Mammary microvascular endothelial cell (primary cell): ENCODE results near the gene OR6N2. TPM values are rescaled to one million over a fixed set of nuclear protein-coding genes. Genes with fewer than 3 reads are reported as not detected.

ENCODE experiments used
- total RNA-seq: library from RNA; depleted of rRNA; stranded (reverse); fragments of >200 nt; gene quantifications from 2 replicates; pipeline ENCODE4 v1.2.3, GENCODE V29; 2015

Gene OR6N2
- total RNA-seq: not detected in 2 replicates

DNA sequence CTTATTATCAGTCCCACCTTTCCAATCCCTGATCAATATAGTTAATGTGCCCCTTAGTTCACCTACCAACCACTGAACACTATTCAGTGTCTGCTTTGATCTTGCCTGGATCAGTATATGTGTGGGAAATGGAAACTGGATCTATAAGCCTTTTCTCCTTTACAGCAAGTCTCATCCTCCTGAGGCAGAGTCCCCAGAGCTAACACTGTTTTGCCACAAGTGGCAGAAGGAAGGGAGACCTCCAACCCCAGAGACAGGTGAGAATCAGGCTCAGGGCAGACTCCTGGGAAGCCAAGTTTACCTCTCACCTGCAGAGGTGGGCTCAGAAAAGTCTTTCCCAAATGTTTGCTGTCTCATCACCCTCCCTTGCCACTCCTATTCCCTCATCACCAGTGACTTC lies at the start of gene OR6N2:
TSS of gene OR6N2 (minus strand) at position 101 of the 400 bp plus-strand sequence. CDS start 3,569 bp downstream, outside the sequence.

DNA sequence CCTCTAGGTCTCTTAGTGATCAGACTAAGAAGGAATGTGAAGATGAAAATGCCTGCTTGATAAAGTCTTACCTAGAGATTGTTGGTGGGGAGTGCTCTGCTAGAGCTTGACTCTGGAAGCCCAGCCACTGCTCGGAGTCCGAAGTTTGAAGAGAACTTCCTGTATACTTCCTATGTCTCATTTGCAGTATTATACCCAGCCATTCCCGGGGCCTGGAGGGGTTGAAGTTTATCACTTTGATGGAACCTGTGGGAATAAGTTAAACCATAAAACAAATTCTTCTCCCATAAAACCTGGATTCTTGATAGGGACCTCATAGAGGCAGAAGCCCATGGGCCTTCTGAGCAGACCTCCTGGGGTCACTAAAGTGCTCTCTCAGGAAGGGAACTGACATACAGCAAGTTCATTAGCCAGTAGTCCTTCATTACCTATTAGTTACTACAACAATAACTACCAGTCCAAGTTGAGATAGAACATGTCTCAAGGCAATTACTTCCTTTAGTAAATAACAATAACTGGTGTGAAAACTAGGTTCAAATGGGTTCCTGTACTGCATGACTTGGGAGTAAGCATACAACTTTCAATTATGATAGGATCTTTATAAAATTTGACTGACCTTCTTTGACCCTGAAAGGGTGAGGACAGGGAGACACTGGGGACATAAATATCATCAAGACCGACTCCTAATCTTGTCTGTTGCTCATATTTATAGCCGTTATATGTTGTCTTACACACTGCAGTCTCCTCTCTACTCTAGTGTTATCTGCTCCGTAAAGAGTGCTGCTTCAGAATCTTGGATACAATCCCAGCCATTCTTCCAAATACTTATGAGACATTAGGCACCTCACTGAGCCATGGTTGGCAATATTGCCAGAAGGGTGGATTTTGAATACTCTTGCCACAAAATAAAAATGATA lies 8.8 kb downstream of the OR6N2 start, which contains the start of gene OR6N1:
TSS of gene OR6N1 (minus strand) at position 246 of the 917 bp plus-strand sequence. CDS start 5,513 bp downstream, outside the sequence.

DNA sequence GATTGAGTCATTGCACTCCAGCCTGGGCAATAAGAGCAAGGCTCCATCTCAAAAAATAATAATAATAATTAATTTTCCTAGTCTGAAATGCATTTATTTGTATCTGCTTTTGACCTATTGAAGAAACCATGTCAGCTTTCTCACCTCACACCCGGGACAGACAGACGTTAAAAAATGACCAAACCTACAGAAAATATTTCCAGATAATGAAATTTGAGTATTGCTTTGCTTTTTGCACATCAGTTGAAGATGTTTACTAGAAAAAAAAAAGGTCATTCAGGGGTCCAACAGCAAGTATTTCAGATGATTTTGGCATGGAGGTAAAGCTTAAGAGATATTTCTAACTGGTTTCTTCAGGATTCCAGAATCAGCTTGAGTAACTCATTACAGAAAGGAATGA lies 26.6 kb downstream of the OR6N2 start, which contains the start of gene OR6K6:
TSS of gene OR6K6 (plus strand) at position 301 of the 400 bp plus-strand sequence. CDS start 168 bp downstream, outside the sequence.

Other genes starting within 250 kb of the OR6N2 start
- not detected in 2 replicates for gene OR6Y1, start 226.8 kb downstream of the OR6N2 start, total RNA-seq
- not detected in 2 replicates for gene OR6P1, start 210.6 kb downstream of the OR6N2 start, total RNA-seq
- not detected in 2 replicates for gene OR10X1, start 201.3 kb downstream of the OR6N2 start, total RNA-seq
- gene OR10Z1, start 175.9 kb downstream of the OR6N2 start, total RNA-seq: not detected in 2 replicates
- under 0.01 and 0.20 TPM in 2 replicates for gene SPTA1, start 94.5 kb downstream of the OR6N2 start, total RNA-seq
- gene OR6K2, start 80.6 kb downstream of the OR6N2 start, total RNA-seq: not detected in 2 replicates
- gene OR6K3, start 60.5 kb downstream of the OR6N2 start, total RNA-seq: not detected in 2 replicates
- not detected in 2 replicates for gene OR6K6, start 26.5 kb downstream of the OR6N2 start, total RNA-seq
- gene OR6N1, start 9.0 kb downstream of the OR6N2 start, total RNA-seq: not detected in 2 replicates
- gene MNDA, start 50.1 kb upstream of the OR6N2 start, total RNA-seq: not detected in 2 replicates
- gene PYHIN1, start 150.3 kb upstream of the OR6N2 start, total RNA-seq: not detected in 2 replicates
- 173 and 174 TPM in 2 replicates for gene IFI16, start 228.7 kb upstream of the OR6N2 start, total RNA-seq